Osteoblast (primary cell): ENCODE measurements around the gene STIP1. TPM values are rescaled to one million over a fixed set of nuclear protein-coding genes. Genes with fewer than 3 reads are reported as not detected.

Experiments
- DNase-seq: peaks from one replicate; pipeline ENCODE4 v3.0.0; 2011; ENCODE audit warnings: low spot score, mixed read lengths; ENCODE audit not compliant: insufficient read length; ENCODE audit errors: missing footprints
- H2AFZ ChIP-seq: 2 replicates; pipeline ENCODE4 v1.6.0; 2011; ENCODE audit warnings: mild to moderate bottlenecking, low read length
- H3K27ac ChIP-seq: 2 replicates; pipeline ENCODE4 v1.5.1; 2011; ENCODE audit warnings: mild to moderate bottlenecking, low read depth, low read length, moderate library complexity
- H3K27me3 ChIP-seq: 2 replicates; pipeline ENCODE4 v1.6.0; 2012; ENCODE audit warnings: mild to moderate bottlenecking, control low read depth, inconsistent platforms, low read length, moderate library complexity; ENCODE audit not compliant: insufficient read depth
- H3K36me3 ChIP-seq: 2 replicates; pipeline ENCODE4 v1.5.1; 2011; ENCODE audit warnings: mild to moderate bottlenecking, low read length, control low read depth, moderate library complexity; ENCODE audit not compliant: insufficient read depth
- H3K4me1 ChIP-seq: 2 replicates; pipeline ENCODE4 v1.5.1; 2011; ENCODE audit warnings: mild to moderate bottlenecking, low read length, control low read depth, moderate library complexity; ENCODE audit not compliant: insufficient read depth
- H3K4me2 ChIP-seq: 2 replicates; pipeline ENCODE4 v1.6.0; 2011; ENCODE audit warnings: mild to moderate bottlenecking, low read length; ENCODE audit not compliant: insufficient read depth
- H3K4me3 ChIP-seq: fragments of 200-600 bp; sonication (generic); 3 replicates; pipeline ENCODE4 v1.5.1; 2012; ENCODE audit warnings: mild to moderate bottlenecking, low read length, inconsistent platforms; ENCODE audit not compliant: insufficient read depth
- H3K79me2 ChIP-seq: 2 replicates; pipeline ENCODE4 v1.6.0; 2012; ENCODE audit warnings: mild to moderate bottlenecking, low read length, control low read depth, inconsistent platforms; ENCODE audit not compliant: insufficient read depth
- H3K9me3 ChIP-seq: 2 replicates; pipeline ENCODE4 v1.5.1; 2011; ENCODE audit warnings: low read depth, low read length, control low read depth
- H4K20me1 ChIP-seq: 2 replicates; pipeline ENCODE4 v1.6.0; 2012; ENCODE audit warnings: mild to moderate bottlenecking, low read length, control low read depth; ENCODE audit not compliant: insufficient read depth
- CTCF ChIP-seq: IDR thresholded peaks from 2 replicates; pipeline ENCODE4 v1.5.1; 2011; ENCODE audit warnings: mild to moderate bottlenecking, low read depth, low read length, moderate library complexity; ENCODE audit errors: extremely low read depth
- total RNA-seq: library from RNA; depleted of rRNA; stranded (reverse); fragments of >200 nt; gene quantifications from 2 replicates; pipeline ENCODE4 v1.2.3, GENCODE V29; 2012

The STIP1 gene
- total RNA-seq, 1 donor: 94.5 TPM

GRCh38 chr11:64218628-64219353 lies 32.8 kb downstream of the STIP1 start:
- no peak for TF ChIP-seq CTCF
- peaks cover 5% of the 10 kb centered on the region for H3K36me3 ChIP-seq
- no peak overlapping the region for H3K4me2 ChIP-seq

GRCh38 chr11:64219354-64219684 lies 33.3 kb downstream of the STIP1 start:
- no peak for TF ChIP-seq CTCF
- Histone ChIP-seq H4K20me1 (no peaks in the 10 kb centered on the region), H3K9me3 (no peaks in the 10 kb centered on the region), H3K4me1 (no peaks in the 10 kb centered on the region), H3K36me3 (peaks cover 5% of the 10 kb centered on the region), H3K4me3 (no peak overlapping the region), H3K27ac (no peak overlapping the region), H3K79me2 (no peaks in the 10 kb centered on the region), H3K27me3 (no peaks in the 10 kb centered on the region), H2AFZ (no peak overlapping the region), H3K4me2 (no peak overlapping the region)
- DNase-seq: peak; percentile 18

More at GRCh38 chr11:64218628-64219353, 32.8 kb downstream of the STIP1 start:
- Histone ChIP-seq H4K20me1 (no peaks in the 10 kb centered on the region), H3K4me3 (no peak overlapping the region), H3K79me2 (no peaks in the 10 kb centered on the region), H2AFZ (no peak overlapping the region), H3K9me3 (no peaks in the 10 kb centered on the region), H3K27ac (no peak overlapping the region), H3K27me3 (no peaks in the 10 kb centered on the region), H3K4me1 (no peaks in the 10 kb centered on the region)
- no peak for DNase-seq

GRCh38 chr11:64219755-64220154 lies 33.8 kb downstream of the STIP1 start:
- peaks cover 2% of the 10 kb centered on the region for H3K79me2 ChIP-seq
- no peak overlapping the region for H2AFZ ChIP-seq
- H3K27me3 ChIP-seq: no peaks in the 10 kb centered on the region
- peaks cover 5% of the 10 kb centered on the region for H3K36me3 ChIP-seq
- no peak for TF ChIP-seq CTCF
- peak; percentile 53 for DNase-seq
- H3K9me3 ChIP-seq: no peaks in the 10 kb centered on the region
- no peak overlapping the region for H3K27ac ChIP-seq
- H4K20me1 ChIP-seq: no peaks in the 10 kb centered on the region
- H3K4me1 ChIP-seq: no peaks in the 10 kb centered on the region
- H3K4me2 ChIP-seq: no peak overlapping the region
- no peak overlapping the region for H3K4me3 ChIP-seq

GRCh38 chr11:64220271-64220670 lies 34.3 kb downstream of the STIP1 start:
- peaks cover 5% of the 10 kb centered on the region for H4K20me1 ChIP-seq
- H3K27ac ChIP-seq: no peak overlapping the region
- no peak overlapping the region for H2AFZ ChIP-seq
- peaks cover 6% of the 10 kb centered on the region for H3K79me2 ChIP-seq
- H3K4me2 ChIP-seq: no peak overlapping the region
- peaks cover 4% of the 10 kb centered on the region for H3K4me1 ChIP-seq
- H3K36me3 ChIP-seq: peaks cover 5% of the 10 kb centered on the region
- no peak overlapping the region for H3K4me3 ChIP-seq
- no peak for TF ChIP-seq CTCF
- no peaks in the 10 kb centered on the region for H3K9me3 ChIP-seq
- peak; percentile 41 for DNase-seq
- no peaks in the 10 kb centered on the region for H3K27me3 ChIP-seq
